HEK293T (cell line): Measurements from ENCODE around the gene GTPBP3.

Experiments
- ELF4 ChIP-seq: fragments of 450-650 bp; IDR thresholded peaks from 2 replicates; pipeline ENCODE4 v1.6.1; 2017; ENCODE audit warnings: antibody characterized with exemption
- FOXA1 ChIP-seq: fragments of 450-650 bp; IDR thresholded peaks from 2 replicates; pipeline ENCODE4 v1.6.1; 2016; ENCODE audit warnings: mild to moderate bottlenecking
- HDGF ChIP-seq: fragments of 450-650 bp; IDR thresholded peaks from 2 replicates; pipeline ENCODE4 v1.6.1; 2017; ENCODE audit warnings: antibody characterized with exemption, borderline replicate concordance
- L3MBTL2 ChIP-seq: fragments of 450-650 bp; conservative IDR thresholded peaks from 2 replicates; pipeline ENCODE4 v1.6.1; 2016; ENCODE audit warnings: mild to moderate bottlenecking
- NFRKB ChIP-seq: fragments of 450-650 bp; IDR thresholded peaks from 2 replicates; pipeline ENCODE4 v1.6.1; 2016; ENCODE audit warnings: mild to moderate bottlenecking, moderate library complexity
- SP1 ChIP-seq: fragments of 450-650 bp; IDR thresholded peaks from 2 replicates; pipeline ENCODE4 v1.6.1; 2017
- SUZ12 ChIP-seq: fragments of 450-650 bp; IDR thresholded peaks from 2 replicates; pipeline ENCODE4 v1.6.1; 2016; ENCODE audit warnings: mild to moderate bottlenecking
- TF ChIP-seq, protein P1 (sequence below): fragments of 450-650 bp; IDR thresholded peaks from 2 replicates; pipeline ENCODE4 v1.6.1; 2016

DNA sequence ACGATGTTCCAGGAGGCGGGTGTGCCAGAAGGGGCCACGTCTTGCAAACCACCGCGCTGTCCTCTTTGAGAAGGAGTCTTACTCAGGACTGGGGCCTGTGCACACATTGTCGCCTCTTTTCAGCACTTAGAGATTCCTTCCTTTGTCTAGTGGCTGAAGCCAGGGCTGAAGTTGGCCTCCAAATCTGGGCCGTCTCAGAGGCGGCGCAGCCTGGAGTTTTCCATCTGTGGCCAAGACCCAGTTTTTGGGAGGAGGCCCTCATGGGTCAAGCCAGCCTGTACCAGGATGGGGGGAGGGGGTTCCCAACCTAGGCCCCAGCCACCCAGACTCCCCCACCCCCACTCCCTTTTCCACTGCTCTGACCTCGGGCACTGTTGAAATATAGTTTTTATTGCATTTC is 14.5 kb upstream of the GTPBP3 start:
- TF ChIP-seq FOXA1, result no peak
- no peak for TF ChIP-seq L3MBTL2
- TF ChIP-seq SUZ12, result no peak
- no peak for TF ChIP-seq HDGF
- no peak for TF ChIP-seq NFRKB
- TF ChIP-seq, protein P1, sequence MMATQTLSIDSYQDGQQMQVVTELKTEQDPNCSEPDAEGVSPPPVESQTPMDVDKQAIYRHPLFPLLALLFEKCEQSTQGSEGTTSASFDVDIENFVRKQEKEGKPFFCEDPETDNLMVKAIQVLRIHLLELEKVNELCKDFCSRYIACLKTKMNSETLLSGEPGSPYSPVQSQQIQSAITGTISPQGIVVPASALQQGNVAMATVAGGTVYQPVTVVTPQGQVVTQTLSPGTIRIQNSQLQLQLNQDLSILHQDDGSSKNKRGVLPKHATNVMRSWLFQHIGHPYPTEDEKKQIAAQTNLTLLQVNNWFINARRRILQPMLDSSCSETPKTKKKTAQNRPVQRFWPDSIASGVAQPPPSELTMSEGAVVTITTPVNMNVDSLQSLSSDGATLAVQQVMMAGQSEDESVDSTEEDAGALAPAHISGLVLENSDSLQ, result no peak
- no peak for TF ChIP-seq SP1
- TF ChIP-seq ELF4, result no peak
